Activated naive CD4-positive, alpha-beta T cell treated with anti-CD3 and anti-CD28 coated beads, Interleukin-2, amount 50 U/mL, for 72 hours (primary cell): ENCODE measurements around the gene LONRF2. TPM values are rescaled to one million over a fixed set of nuclear protein-coding genes. Genes with fewer than 3 reads are reported as not detected.

Experiments
- ATAC-seq, 2 donors: fragments of 150-1000 bp; cut with Tn5 transposase; 2 replicates each; pipeline ENCODE4 v1.10.0; 2021; ENCODE audit warnings: mild to moderate bottlenecking in 2 of 2, moderate library complexity in 2 of 2
- DNase-seq, 2 donors: peaks; one replicate each; pipeline ENCODE4 v3.0.0; 2021 to 2022; ENCODE audit warnings: low spot score in 2 of 2
- H3K27ac Mint-ChIP-seq, 2 donors: one replicate each; pipeline ENCODE4 v1.8.0; 2022; ENCODE audit warnings: mild to moderate bottlenecking in 2 of 2, mixed read lengths in 2 of 2
- H3K36me3 Mint-ChIP-seq, 2 donors: one replicate each; pipeline ENCODE4 v1.8.0; 2022; ENCODE audit warnings: mixed read lengths in 2 of 2
- H3K9me3 Mint-ChIP-seq, 2 donors: one replicate each; pipeline ENCODE4 v1.8.0; 2022; ENCODE audit warnings: mixed read lengths in 2 of 2
- total RNA-seq, 2 donors: library from RNA; stranded (reverse); gene quantifications; one replicate each; pipeline ENCODE4 v1.2.3, GENCODE V29; 2022

Gene LONRF2
- total RNA-seq, 2 donors from 2014 or later, result 0.04 TPM; not detected in 1

GRCh38 chr2:100238471-100238870, 83.8 kb downstream of the LONRF2 start:
- Mint-ChIP-seq H3K9me3 (no peaks in the 10 kb centered on the region), H3K36me3 (no peaks in the 10 kb centered on the region), H3K27ac (no peak overlapping the region)
- DNase-seq (no peak), ATAC-seq (no peak)

- ATAC-seq (no peak), DNase-seq (no peak)
- Mint-ChIP-seq H3K9me3 (no peaks in the 10 kb centered on the region), H3K27ac (no peak overlapping the region), H3K36me3 (no peaks in the 10 kb centered on the region)
Observed at GRCh38 chr2:100237770-100238169, 84.5 kb downstream of the LONRF2 start.

GRCh38 chr2:100237163-100237562, 85.1 kb downstream of the LONRF2 start:
- no peak overlapping the region for H3K27ac Mint-ChIP-seq
- H3K36me3 Mint-ChIP-seq, result no peaks in the 10 kb centered on the region
- DNase-seq (no peak), ATAC-seq (no peak)
- H3K9me3 Mint-ChIP-seq, result no peaks in the 10 kb centered on the region

GRCh38 chr2:100236166-100236565, 86.1 kb downstream of the LONRF2 start:
- Mint-ChIP-seq H3K36me3 (no peaks in the 10 kb centered on the region), H3K27ac (no peak overlapping the region), H3K9me3 (peaks cover 0 to 5% of the 10 kb centered on the region in 2 donors)
- DNase-seq (no peak), ATAC-seq (no peak)

- H3K36me3 Mint-ChIP-seq, result no peaks in the 10 kb centered on the region
- peaks cover 0 to 10% of the 10 kb centered on the region in 2 donors for H3K9me3 Mint-ChIP-seq
- no peak overlapping the region for H3K27ac Mint-ChIP-seq
- ATAC-seq (no peak), DNase-seq (no peak)
Observed at GRCh38 chr2:100235581-100235980, 86.7 kb downstream of the LONRF2 start.

GRCh38 chr2:100235098-100235497, 87.2 kb downstream of the LONRF2 start:
- ATAC-seq, result peak; percentile 53 to 88
- Mint-ChIP-seq H3K36me3 (no peaks in the 10 kb centered on the region), H3K27ac (peak overlapping the region in 1 of 2 donors; percentile 61), H3K9me3 (peaks cover 0 to 10% of the 10 kb centered on the region in 2 donors)
- DNase-seq, result peak in 1 of 2 donors; percentile 15

- Mint-ChIP-seq H3K9me3 (peaks cover 0 to 10% of the 10 kb centered on the region in 2 donors), H3K36me3 (no peaks in the 10 kb centered on the region), H3K27ac (no peak overlapping the region)
- ATAC-seq, result no peak
- DNase-seq, result no peak
Observed at GRCh38 chr2:100234141-100234540, 88.2 kb downstream of the LONRF2 start.

GRCh38 chr2:100233061-100233460, 89.2 kb downstream of the LONRF2 start:
- no peak overlapping the region for H3K27ac Mint-ChIP-seq
- peaks cover 0 to 10% of the 10 kb centered on the region in 2 donors for H3K9me3 Mint-ChIP-seq
- no peak for ATAC-seq
- no peak for DNase-seq
- H3K36me3 Mint-ChIP-seq, result no peaks in the 10 kb centered on the region

- H3K27ac Mint-ChIP-seq, result no peak overlapping the region
- H3K9me3 Mint-ChIP-seq, result peaks cover 0 to 10% of the 10 kb centered on the region in 2 donors
- no peak for DNase-seq
Observed at GRCh38 chr2:100230754-100231153, 91.5 kb downstream of the LONRF2 start.

GRCh38 chr2:100228967-100229366, 93.3 kb downstream of the LONRF2 start:
- Mint-ChIP-seq H3K9me3 (peaks cover 0 to 10% of the 10 kb centered on the region in 2 donors), H3K27ac (no peak overlapping the region), H3K36me3 (no peaks in the 10 kb centered on the region)
- no peak for ATAC-seq
- DNase-seq, result no peak

More at GRCh38 chr2:100230754-100231153, 91.5 kb downstream of the LONRF2 start:
- H3K36me3 Mint-ChIP-seq, result no peaks in the 10 kb centered on the region
- no peak for ATAC-seq

GRCh38 chr2:100228415-100228814, 93.9 kb downstream of the LONRF2 start:
- H3K27ac Mint-ChIP-seq, result no peak overlapping the region
- H3K36me3 Mint-ChIP-seq, result no peaks in the 10 kb centered on the region
- no peak for ATAC-seq
- DNase-seq, result no peak
- peaks cover 0 to 10% of the 10 kb centered on the region in 2 donors for H3K9me3 Mint-ChIP-seq

- ATAC-seq (no peak), DNase-seq (no peak)
- H3K9me3 Mint-ChIP-seq, result peaks cover 5 to 6% of the 10 kb centered on the region in 2 donors
- H3K27ac Mint-ChIP-seq, result no peak overlapping the region
- no peaks in the 10 kb centered on the region for H3K36me3 Mint-ChIP-seq
Observed at GRCh38 chr2:100224988-100225710, 97.2 kb downstream of the LONRF2 start.

GRCh38 chr2:100223502-100223901, 98.8 kb downstream of the LONRF2 start:
- H3K9me3 Mint-ChIP-seq, result peaks cover 5 to 6% of the 10 kb centered on the region in 2 donors
- no peak for ATAC-seq
- no peak overlapping the region for H3K27ac Mint-ChIP-seq
- no peaks in the 10 kb centered on the region for H3K36me3 Mint-ChIP-seq
- no peak for DNase-seq

Other genes starting within 250 kb of the LONRF2 start
- 1 to 10 TPM; 1.5 to 5.2 TPM for gene AFF3, start 179.9 kb downstream of the LONRF2 start, total RNA-seq
- 1 to 10 TPM; 1.6 to 7.3 TPM for gene CHST10, start 95.2 kb upstream of the LONRF2 start, total RNA-seq
- not detected for gene NMS, start 148.0 kb upstream of the LONRF2 start, total RNA-seq
- gene PDCL3, start 240.5 kb upstream of the LONRF2 start, total RNA-seq, result 10 to 100 TPM; 37.0 to 39.5 TPM